GM19467 (cell line): ENCODE results near the gene MAB21L4.

Experiments used
- ATAC-seq: cut with Tn5 transposase; IDR thresholded peaks from one replicate; pipeline ENCODE4 v1.9.1; 2021; ENCODE audit warnings: mild to moderate bottlenecking, moderate library complexity; ENCODE audit not compliant: unreplicated experiment

The MAB21L4 gene

DNA sequence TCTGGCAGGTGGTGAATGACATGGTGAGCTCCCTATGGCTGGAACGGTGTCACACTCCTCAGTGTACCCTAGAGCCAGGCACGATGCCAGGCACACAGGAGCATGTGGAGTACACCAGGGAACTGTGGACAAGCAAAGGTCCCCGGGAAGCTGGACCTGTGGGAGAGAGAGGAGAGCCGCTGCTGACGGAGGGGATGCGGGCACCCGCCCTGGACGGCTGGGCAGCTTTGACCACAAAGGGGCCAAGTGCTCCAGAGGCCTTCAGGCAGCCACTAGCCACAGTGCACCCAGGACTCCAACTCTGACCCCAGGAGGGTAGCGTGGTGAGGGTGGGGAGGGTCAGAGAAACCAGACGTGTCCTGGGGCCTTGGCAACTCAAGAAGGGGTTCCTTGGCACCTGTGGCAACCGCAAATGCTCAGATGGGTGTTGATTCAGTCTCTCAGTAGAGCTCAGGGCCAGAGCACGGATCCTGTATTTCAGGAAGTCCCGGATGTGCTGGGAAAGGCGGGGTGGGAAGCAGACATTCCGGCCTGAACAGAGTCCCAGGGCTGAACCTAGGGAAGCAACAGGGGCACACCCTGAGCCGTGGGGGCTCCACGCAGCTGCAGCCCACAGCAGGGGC lies 2.3 kb upstream of the MAB21L4 start:
- ATAC-seq = no peak

DNA sequence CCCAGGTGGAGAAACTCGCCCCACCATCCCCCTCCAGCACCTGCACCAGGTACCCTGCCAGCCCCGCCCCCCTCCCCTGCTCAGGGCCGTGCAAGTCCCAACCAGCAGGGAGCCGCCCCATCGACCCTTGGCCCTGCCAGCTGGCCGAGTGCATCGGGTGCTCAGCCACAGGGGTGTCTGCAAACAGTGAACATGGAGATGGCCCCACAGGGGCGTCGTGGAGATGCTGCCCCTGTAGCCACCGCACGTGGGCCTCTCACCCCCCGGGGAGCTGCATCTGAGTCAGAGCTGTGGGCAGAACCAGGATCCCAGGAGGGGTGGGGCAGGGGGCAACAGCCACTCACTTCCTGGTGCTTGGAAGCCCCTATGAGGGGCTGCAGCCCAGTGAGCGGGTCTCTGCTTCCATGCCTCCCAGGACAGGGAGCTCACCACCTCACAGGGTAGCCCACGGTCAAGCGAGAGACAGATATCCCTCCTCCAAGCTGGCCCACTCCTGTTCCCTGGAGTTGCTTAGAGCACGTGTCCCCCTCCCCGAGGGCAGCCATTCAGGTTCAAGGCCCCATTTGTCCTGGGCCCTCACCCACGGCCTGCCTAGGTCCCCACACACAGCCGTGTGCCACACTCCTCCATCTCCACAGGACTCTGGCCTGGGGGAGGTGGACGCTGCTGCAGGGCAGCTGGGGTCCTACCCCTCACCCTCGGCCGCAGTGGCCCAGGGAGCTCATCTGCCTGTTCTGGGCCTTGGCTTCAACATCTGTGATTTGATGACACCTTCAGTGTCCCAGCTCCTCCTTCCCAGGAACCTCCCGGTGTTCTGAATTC lies 1.1 kb upstream of the MAB21L4 start:
- no peak for ATAC-seq

DNA sequence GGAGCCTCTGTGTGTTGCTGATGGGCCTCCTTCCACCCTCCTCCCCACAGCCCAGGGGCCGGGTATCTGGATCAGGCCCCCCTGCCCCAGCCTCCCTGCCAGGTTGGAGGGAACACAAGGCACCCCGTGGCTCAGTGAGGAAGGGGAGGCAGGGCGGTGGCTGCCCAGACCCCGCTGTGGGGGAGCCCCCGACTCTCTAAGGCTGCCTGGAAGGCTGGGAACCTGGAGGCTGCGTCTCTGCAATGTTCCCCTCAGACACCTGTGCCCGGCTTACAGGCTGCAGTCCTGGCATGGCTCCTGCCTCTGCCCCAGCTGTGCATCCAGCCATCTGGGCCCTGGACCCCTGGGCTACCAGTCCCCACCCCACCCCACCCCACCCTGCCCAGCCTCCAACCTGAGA lies 438 bp upstream of the MAB21L4 start:
- no peak for ATAC-seq

GRCh38 chr2:240894836-240895558 lies 959 bp downstream of the MAB21L4 start:
- ATAC-seq = no peak

- ATAC-seq = no peak
Observed at GRCh38 chr2:240894006-240894405, 1.9 kb downstream of the MAB21L4 start.

DNA sequence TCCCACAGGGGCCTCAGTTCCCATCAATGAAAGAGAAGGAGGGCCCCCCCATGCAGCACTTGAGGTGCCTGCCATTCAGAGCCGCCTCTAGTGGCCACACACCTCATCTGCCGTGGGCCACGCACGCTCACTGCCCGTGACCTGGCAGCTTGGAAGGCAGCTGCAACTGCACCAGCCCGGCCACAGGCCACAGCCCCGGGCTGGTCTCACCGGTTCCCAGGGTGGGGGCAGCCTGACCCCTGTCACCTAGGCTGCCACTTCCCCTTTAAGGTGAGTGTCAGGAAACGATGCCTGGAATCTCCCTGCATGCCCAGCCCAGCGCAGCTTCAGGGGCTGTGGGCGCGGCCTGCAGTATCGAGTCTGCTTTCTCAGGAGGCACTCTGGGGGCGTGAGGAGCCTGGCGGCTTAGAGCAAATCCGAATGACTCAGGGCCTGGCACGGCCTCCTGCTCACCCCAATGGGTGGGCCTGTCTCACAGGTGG lies 2.6 kb downstream of the MAB21L4 start:
- ATAC-seq = no peak

GRCh38 chr2:240892925-240893324 lies 3.0 kb downstream of the MAB21L4 start:
- no peak for ATAC-seq

- ATAC-seq = no peak
Observed at GRCh38 chr2:240892356-240892755, 3.6 kb downstream of the MAB21L4 start.

GRCh38 chr2:240891492-240892340 lies 4.2 kb downstream of the MAB21L4 start:
- no peak for ATAC-seq

GRCh38 chr2:240890691-240891090 lies 5.3 kb downstream of the MAB21L4 start:
- no peak for ATAC-seq

- no peak for ATAC-seq
Observed at GRCh38 chr2:240889601-240890560, 6.1 kb downstream of the MAB21L4 start.

DNA sequence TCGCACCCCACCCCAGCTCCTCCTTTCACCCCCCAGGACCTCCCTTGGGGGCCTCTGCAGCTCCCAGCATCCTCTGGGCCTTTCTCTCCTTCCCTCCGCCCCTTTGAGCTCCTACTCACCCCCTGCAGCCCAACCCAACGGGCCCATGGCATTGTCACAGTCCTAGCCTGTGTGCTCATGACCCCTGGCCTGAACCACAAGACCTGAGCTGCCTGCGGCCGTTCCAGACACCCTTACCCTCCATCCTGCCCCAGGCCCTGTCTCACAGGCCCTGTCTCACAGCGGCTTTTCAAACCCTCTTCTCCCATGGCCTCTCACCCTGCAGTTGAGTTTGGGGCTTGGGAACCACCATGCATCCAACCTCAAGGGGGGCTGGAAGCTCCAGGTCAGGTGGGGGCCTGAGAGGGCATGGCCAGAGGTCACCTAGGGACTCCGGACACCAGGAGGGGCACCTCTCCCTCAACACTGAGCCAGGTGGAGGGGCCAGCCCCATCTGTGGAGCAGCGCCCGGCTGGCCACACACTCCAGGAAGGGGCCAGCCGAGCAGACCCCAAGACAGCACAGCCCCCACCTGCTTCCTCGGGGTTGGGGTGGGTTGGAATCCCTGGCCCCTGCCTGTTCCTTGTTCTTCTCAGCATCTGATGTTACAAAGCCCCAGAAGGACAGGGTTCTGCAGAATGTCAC lies 6.9 kb downstream of the MAB21L4 start:
- ATAC-seq = no peak

- no peak for ATAC-seq
Observed at GRCh38 chr2:240888130-240888889, 7.6 kb downstream of the MAB21L4 start.

GRCh38 chr2:240887631-240888030 lies 8.3 kb downstream of the MAB21L4 start:
- ATAC-seq = no peak

DNA sequence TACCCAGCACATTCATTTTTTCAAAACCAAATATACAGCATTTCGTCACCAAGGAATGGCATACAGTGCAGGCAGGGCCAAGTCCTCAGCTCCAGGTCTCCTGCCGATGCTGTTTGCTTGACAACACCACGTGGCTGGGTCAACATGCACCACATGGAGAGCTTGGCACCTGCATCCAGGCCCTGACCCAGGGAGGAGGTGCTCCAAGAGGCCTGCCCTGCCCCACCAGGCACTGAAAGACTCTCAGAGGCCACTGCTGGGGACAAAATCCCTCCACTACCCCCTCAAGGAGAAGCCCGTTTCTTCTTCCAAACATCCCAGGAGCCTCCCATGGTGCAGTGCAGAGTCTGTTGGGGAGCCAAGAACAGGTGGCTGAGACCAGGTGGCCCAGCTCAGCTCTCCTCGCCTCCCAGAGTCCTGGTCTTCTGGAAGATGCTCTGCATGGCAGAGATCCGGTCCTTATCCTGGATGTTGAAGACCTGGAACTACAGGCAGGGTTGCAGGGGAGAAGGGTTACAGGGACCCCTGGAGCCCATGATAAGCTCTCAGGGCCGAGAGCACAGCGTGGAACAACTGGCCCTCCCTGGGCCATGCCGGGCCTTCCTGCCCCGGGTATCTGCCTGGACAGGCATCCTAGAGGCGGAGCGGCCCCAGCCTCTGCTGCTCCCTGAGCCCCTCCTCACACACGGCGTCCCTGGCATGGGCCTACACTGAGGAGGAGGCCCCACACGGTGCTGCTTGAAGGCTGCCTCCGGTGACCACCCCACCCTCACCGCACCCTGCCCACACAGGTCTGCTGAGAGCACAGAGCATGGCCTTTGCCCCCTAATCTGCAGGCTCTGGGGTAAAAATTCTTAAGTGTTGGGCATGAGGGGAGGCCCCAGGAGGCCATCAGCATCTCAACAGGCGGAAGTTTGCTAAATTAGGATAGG lies 9.0 kb downstream of the MAB21L4 start:
- ATAC-seq = no peak

- ATAC-seq = no peak
Observed at GRCh38 chr2:240886023-240886565, 9.9 kb downstream of the MAB21L4 start.

GRCh38 chr2:240885566-240885965 lies 10.4 kb downstream of the MAB21L4 start:
- ATAC-seq = no peak
